Effector memory CD8-positive, alpha-beta T cell (primary cell): ENCODE data around the gene POC5.
A peak's percentile ranks its signal among the peaks of the same experiment; 100 is the strongest.
"Not testable (repeated sequence)": the region's sequence is repeated elsewhere in the genome, so short reads cannot be mapped to it uniquely, and the experiment has no call there.

Experiments
- ATAC-seq: fragments of 150-1000 bp; cut with Tn5 transposase; replicated peaks from 2 replicates; pipeline ENCODE4 v1.10.0; 2021; ENCODE audit warnings: mild to moderate bottlenecking, moderate library complexity
- DNase-seq, 3 experiments: peaks; one replicate each; pipeline ENCODE4 v3.0.0; 2021
- H3K27ac Mint-ChIP-seq, 2 donors: one replicate each; pipeline ENCODE4 v1.8.0; 2022; ENCODE audit warnings: mild to moderate bottlenecking in 2 of 2, mixed read lengths in 2 of 2, moderate library complexity in 2 of 2
- H3K27me3 Mint-ChIP-seq, 2 donors: one replicate each; pipeline ENCODE4 v1.8.0; 2022; ENCODE audit warnings: mixed read lengths in 2 of 2
- H3K36me3 Mint-ChIP-seq: one replicate; pipeline ENCODE4 v1.8.0; 2022; ENCODE audit warnings: mild to moderate bottlenecking, moderate library complexity, mixed read lengths; ENCODE audit not compliant: insufficient read depth
- H3K4me1 Mint-ChIP-seq, 2 donors: one replicate each; pipeline ENCODE4 v1.8.0; 2022; ENCODE audit warnings: low read depth in 2 of 2, mixed read lengths in 2 of 2
- H3K4me3 Mint-ChIP-seq, 2 donors: one replicate each; pipeline ENCODE4 v1.8.0; 2022; ENCODE audit warnings: mild to moderate bottlenecking in 2 of 2, mixed read lengths in 2 of 2, moderate library complexity in 2 of 2
- H3K9me3 Mint-ChIP-seq, 2 donors: one replicate each; pipeline ENCODE4 v1.8.0; 2022; ENCODE audit warnings: mixed read lengths in 2 of 2

POC5 gene

DNA sequence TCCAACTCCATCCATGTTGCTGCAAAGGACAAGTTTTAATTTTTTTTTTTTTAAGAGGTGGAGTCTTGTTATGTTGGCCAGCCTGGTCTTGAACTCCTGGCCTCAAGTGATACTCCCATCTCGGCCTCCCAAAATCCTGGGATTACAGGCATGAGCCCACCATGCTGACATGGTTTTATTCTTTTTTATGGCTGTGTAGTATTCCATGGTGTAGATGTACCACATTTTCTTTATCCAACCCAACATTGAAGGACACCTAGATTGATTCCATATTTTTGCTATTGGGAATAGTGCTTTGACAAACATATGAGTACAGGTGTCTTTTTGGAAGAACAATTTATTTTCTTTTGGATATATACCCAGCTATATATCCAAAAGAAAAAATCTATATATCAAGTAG is 6.1 kb upstream of the POC5 start:
- Mint-ChIP-seq H3K4me1 (no peaks in the 10 kb centered on the region), H3K27me3 (peaks cover 11 to 15% of the 10 kb centered on the region in 2 donors)

DNA sequence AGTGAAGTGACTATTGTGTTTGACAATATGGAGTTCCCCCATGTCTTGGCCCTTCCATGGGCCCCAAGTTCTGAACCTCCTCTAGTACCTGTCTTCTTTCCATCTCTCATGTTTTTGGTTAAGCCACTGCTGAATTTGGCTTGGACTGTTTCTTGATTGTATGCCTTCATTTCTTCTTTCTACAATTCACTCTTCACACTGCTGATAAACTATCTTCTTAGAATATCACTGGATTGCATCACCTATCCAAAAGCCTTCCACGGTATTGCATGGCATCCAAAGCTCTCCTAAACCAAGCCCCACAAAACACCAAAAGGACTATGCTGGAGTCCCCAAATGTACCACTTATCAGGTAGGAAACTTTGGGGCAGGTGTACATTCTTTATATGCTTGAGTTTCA is 4.3 kb upstream of the POC5 start:
- Mint-ChIP-seq H3K36me3 (peaks cover 8% of the 10 kb centered on the region), H3K4me1 (peaks cover 4 to 5% of the 10 kb centered on the region in 2 donors), H3K27ac (no peak overlapping the region), H3K9me3 (no peaks in the 10 kb centered on the region), H3K27me3 (peaks cover 0 to 12% of the 10 kb centered on the region in 2 donors), H3K4me3 (no peak overlapping the region)
- no peak for DNase-seq
- ATAC-seq: no peak

More for the DNA sequence above, 6.1 kb upstream of the POC5 start:
- Mint-ChIP-seq H3K9me3 (no peaks in the 10 kb centered on the region), H3K36me3 (no peaks in the 10 kb centered on the region), H3K4me3 (no peak overlapping the region), H3K27ac (no peak overlapping the region)
- DNase-seq (no peak), ATAC-seq (no peak)

DNA sequence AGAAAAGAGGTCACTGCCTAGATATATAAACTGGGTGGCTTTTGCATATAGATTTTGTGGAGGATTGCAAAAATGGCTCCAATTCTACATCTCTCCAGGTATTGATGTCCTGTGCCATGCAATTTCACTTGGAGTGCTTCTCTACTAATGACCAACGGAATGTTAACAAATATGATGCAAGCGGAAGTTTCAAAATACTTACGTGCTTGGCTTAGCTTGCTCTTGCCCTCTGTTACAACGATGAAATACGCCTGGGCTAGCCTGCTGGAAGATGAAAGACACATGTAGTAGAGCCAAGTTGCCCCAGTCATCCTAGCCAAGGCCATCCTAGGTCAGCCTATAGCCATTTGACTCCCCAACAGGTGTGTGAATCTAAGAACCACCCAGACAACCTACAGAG is 3.6 kb upstream of the POC5 start:
- DNase-seq: no peak
- Mint-ChIP-seq H3K4me3 (no peak overlapping the region), H3K27ac (no peak overlapping the region), H3K36me3 (peaks cover 8% of the 10 kb centered on the region), H3K4me1 (peaks cover 9 to 12% of the 10 kb centered on the region in 2 donors), H3K27me3 (peaks cover 0 to 5% of the 10 kb centered on the region in 2 donors), H3K9me3 (no peaks in the 10 kb centered on the region)
- no peak for ATAC-seq

DNA sequence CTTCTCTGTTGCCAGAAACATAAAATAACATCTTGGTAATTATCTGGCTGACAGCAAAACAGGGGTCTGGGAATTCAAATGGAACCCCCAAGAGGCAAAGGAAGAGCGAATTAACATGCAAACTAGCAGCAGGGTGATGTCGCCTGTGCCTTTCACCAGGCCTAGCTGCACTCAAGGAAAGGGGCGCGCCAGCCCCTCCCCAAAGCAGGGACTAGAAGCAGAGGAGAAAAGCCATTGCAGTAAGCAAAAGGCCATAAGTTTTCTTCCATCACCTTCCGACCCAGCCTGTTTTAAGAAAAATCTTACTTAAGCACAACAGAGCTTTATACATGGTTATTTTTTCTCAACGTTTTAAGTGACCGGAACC is 539 bp downstream of the POC5 start:
- H3K27me3 Mint-ChIP-seq: no peaks in the 10 kb centered on the region
- no peak for DNase-seq
- no peaks in the 10 kb centered on the region for H3K9me3 Mint-ChIP-seq
- H3K4me3 Mint-ChIP-seq: peak overlapping the region; percentile 97 to 98
- peaks cover 27 to 36% of the 10 kb centered on the region in 2 donors for H3K4me1 Mint-ChIP-seq
- peak overlapping the region; percentile 95 to 97 for H3K27ac Mint-ChIP-seq
- H3K36me3 Mint-ChIP-seq: peaks cover 26% of the 10 kb centered on the region
- ATAC-seq: peak; percentile 3

DNA sequence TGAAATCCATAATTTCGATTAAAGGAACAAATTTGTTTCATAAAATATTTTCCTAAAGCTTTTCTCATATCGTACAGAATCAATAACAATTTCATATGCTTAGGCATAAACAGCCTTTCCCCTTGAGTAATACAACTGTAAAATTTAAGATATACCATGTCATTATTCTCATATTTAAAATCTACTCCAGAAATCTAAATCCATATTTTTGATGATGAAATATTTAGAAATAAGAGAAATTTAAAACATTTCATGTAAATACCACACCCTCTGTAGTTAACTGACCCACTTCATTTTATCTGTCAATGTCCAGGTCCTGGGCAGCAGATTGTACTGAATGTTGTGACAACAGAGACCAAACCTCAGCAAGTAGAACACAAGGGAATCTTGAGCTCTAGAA is 5.1 kb downstream of the POC5 start:
- Mint-ChIP-seq H3K36me3 (peaks cover 25% of the 10 kb centered on the region), H3K4me3 (no peak overlapping the region), H3K27ac (peak overlapping the region in 1 of 2 donors; percentile 44), H3K27me3 (no peaks in the 10 kb centered on the region), H3K4me1 (peaks cover 32 to 42% of the 10 kb centered on the region in 2 donors), H3K9me3 (no peaks in the 10 kb centered on the region)
- DNase-seq (no peak), ATAC-seq (no peak)

DNA sequence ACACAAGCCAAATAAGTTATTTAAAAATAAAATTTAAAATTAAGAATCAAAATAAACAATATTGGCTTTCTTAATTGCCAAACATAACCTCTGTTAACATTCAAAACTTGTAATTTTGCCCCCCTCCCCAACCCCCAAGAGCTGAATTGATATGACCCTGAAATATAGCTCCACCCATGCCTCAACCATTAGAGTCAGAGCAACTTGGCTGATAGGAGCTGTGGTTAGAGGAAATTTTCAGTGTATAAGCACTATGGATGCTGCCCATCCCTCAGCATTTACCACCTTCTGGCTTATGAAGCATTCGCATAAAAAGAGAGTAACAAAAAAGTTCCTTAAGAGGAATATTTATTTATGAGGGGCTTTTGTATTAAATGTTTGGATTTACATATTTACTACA is 6.1 kb downstream of the POC5 start:
- DNase-seq: no peak
- Mint-ChIP-seq H3K4me1 (peaks cover 26 to 36% of the 10 kb centered on the region in 2 donors), H3K27ac (no peak overlapping the region), H3K9me3 (no peaks in the 10 kb centered on the region), H3K4me3 (no peak overlapping the region), H3K27me3 (no peaks in the 10 kb centered on the region), H3K36me3 (peaks cover 22% of the 10 kb centered on the region)
- no peak for ATAC-seq

DNA sequence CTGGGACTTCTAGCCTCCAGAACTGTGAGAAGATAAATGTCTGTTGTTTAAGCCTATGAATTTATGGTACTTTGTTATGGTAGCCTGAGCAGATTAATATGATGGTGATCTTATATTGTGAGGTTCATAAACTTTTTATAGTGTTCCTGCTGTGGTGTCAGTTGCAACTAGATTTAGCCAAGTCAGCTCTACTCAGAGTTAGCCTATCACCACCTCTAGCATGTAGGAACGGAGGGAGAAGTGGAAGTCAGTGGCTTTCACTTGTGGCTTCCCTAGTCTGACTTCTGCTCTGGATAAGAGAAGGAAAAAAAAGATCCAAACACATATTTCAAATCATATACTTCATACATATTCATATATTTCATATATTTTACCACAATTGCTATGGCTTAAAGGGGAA is 6.6 kb downstream of the POC5 start:
- H3K27ac Mint-ChIP-seq: peak overlapping the region in 1 of 2 donors; percentile 41
- H3K4me1 Mint-ChIP-seq: peaks cover 22 to 33% of the 10 kb centered on the region in 2 donors
- ATAC-seq (no peak), DNase-seq (no peak)
- H3K4me3 Mint-ChIP-seq: no peak overlapping the region
- H3K36me3 Mint-ChIP-seq: peaks cover 22% of the 10 kb centered on the region
- H3K27me3 Mint-ChIP-seq: no peaks in the 10 kb centered on the region
- no peaks in the 10 kb centered on the region for H3K9me3 Mint-ChIP-seq

DNA sequence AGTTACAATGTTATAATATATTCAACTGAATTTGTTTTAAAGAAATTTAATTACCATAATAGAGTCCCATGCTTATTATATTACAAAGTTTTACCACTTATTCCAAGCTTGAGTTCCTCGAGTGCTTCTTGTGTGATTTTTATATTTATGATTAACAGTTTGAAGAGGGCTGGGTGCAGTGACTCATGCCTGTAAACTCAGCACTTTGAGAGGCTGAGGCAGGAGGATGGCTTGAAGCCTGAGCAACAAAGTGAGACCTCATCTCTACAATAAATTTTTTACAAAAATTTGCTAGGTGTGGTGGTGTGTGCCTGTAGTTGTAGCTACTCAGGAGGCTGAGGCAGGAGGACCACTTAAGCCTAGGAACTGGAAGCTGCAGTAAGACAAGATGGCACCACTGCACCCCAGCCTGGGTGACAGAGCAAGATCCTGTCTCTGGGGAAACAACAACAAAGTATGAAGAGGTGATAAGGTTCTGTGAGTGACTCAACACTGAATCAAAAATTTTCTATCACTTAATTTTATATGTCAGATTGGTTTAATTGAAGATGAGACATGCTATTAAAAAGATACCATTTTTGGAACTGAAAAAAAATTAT is 9.2 kb downstream of the POC5 start:
- ATAC-seq (no peak), DNase-seq (no peak)
- peaks cover 22% of the 10 kb centered on the region for H3K36me3 Mint-ChIP-seq
- H3K4me3 Mint-ChIP-seq: no peak overlapping the region
- no peaks in the 10 kb centered on the region for H3K27me3 Mint-ChIP-seq
- no peaks in the 10 kb centered on the region for H3K9me3 Mint-ChIP-seq
- H3K4me1 Mint-ChIP-seq: peaks cover 7 to 15% of the 10 kb centered on the region in 2 donors
- no peak overlapping the region for H3K27ac Mint-ChIP-seq

DNA sequence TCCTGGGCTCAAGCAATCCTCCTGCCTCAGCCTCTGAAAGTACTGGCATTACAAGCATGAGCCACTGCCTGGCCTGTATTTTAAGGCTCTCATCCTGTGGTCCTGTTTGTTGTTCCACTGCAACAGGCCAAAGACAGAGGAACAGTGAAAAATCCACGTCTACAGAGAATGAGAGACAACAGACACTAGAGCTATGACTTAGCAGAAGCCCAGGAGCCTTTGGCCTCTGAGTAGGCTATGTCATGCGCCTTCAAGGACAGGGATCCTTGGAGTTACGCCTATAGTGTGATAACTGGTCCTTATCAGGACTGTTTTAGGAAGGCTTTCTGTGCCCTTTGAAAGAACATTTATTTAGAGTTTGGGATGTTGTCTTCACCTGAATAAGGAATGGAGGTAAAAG is 10.5 kb downstream of the POC5 start:
- Mint-ChIP-seq H3K4me1 (peaks cover 7 to 21% of the 10 kb centered on the region in 2 donors), H3K4me3 (no peak overlapping the region), H3K36me3 (peaks cover 22% of the 10 kb centered on the region), H3K9me3 (no peaks in the 10 kb centered on the region), H3K27ac (no peak overlapping the region), H3K27me3 (no peaks in the 10 kb centered on the region)
- ATAC-seq: no peak
- DNase-seq: no peak

DNA sequence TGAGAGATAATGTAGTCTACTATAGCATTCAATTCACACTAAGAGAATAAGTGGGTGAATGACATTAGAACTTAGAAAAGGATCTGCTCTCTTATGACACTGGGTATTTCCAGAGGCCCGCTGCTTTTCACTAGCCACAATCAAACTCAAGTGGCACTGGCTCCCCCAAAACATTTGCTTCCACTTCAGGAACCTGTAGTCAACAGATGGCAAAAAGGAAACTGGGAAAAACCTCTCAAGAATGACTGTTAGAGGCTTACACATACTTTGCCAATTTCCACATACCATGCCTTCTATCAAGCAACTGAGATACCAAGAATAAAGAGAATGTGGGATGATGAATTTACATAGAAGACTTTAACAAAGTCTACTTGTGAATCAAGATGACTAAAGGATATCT is 11.2 kb downstream of the POC5 start:
- no peak for ATAC-seq
- H3K36me3 Mint-ChIP-seq: peaks cover 21% of the 10 kb centered on the region

DNA sequence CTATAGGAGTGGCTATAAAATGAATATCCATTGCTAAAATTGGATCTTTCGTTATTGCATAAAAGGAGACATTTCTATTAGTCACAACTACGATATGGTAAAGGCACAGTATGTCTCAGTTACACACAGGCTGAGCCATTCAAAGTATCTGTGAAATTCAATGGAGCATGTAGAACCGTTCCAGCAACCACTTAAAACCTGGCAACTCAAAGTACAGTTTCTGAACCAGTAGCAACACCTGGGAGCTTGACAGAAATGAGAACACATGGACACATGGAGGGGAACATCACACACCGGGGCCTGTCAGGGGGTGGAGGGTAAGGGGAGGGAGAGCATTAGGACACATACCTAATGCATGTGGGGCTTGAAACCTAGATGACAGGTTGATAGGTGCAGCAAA is 15.4 kb downstream of the POC5 start:
- DNase-seq (no peak), ATAC-seq (no peak)
- Mint-ChIP-seq H3K27ac (no peak overlapping the region), H3K4me1 (peaks cover 5 to 18% of the 10 kb centered on the region in 2 donors), H3K9me3 (peaks cover 0 to 7% of the 10 kb centered on the region in 2 donors), H3K4me3 (no peak overlapping the region), H3K27me3 (no peaks in the 10 kb centered on the region), H3K36me3 (peaks cover 18% of the 10 kb centered on the region)

More for the DNA sequence above, 11.2 kb downstream of the POC5 start:
- Mint-ChIP-seq H3K4me3 (no peak overlapping the region), H3K9me3 (no peaks in the 10 kb centered on the region), H3K27ac (no peak overlapping the region), H3K4me1 (peaks cover 7 to 21% of the 10 kb centered on the region in 2 donors), H3K27me3 (no peaks in the 10 kb centered on the region)
- DNase-seq: no peak

DNA sequence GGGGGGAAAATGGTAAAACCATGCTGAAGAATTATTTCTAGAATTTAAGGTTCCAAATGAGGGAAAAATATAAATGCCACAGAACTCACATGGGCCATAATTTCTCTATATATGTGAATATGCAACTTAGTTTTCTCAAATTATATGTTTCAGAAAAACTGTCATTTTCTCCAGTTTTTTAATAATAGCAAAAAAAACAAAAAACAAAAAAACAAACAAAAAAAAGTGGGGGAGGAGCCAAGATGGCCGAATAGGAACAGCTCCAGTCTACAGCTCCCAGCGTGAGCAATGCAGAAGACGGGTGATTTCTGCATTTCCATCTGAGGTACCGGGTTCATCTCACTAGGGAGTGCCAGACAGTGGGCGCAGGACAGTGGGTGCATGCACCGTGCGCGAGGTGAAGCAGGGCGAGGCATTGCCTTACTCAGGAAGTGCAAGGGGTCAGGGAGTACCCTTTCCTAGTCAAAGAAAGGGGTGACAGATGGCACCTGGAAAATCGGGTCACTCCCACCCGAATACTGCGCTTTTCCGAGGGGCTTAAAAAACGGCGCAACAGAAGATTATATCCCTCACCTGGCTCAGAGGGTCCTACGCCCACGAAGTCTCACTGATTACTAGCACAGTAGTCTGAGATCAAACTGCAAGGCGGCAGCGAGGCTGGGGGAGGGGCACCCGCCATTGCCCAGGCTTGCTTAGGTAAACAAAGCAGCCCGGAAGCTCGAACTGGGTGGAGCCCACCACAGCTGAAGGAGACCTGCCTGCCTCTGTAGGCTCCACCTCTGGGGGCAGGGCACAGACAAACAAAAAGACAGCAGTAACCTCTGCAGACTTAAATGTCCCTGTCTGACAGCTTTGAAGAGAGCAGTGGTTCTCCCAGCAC is 21.5 kb downstream of the POC5 start:
- not testable (repeated sequence) for ATAC-seq, H3K9me3 Mint-ChIP-seq, H3K4me1 Mint-ChIP-seq, DNase-seq, H3K27me3 Mint-ChIP-seq
- Mint-ChIP-seq H3K27ac (peak overlapping the region in 1 of 2 donors; percentile 29), H3K4me3 (peak overlapping the region in 1 of 2 donors; percentile 48), H3K36me3 (peaks cover 26% of the 10 kb centered on the region)

DNA sequence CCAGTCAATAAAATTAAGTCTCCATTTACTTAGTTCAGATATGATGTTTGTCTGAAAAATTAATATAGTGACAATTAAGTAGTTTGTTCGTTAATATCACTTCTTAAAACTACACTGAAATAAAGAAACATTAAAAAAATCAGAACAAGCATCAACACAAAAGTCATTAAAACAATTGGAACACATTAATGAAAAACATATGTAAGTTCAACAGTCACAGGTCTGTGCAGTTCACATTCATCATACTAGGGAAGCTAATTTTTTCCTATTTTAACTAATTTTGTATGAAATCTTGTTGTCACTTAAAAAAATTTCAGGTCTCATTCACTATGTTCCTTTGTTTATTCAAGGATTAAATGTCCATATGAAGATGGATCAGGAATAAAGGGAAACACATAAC is 22.5 kb downstream of the POC5 start:
- Mint-ChIP-seq H3K4me1 (peaks cover 9 to 10% of the 10 kb centered on the region in 2 donors), H3K9me3 (peaks cover 0 to 7% of the 10 kb centered on the region in 2 donors), H3K27me3 (no peaks in the 10 kb centered on the region), H3K4me3 (no peak overlapping the region), H3K27ac (peak overlapping the region in 1 of 2 donors; percentile 29), H3K36me3 (peaks cover 35% of the 10 kb centered on the region)
- DNase-seq (no peak), ATAC-seq (no peak)

DNA sequence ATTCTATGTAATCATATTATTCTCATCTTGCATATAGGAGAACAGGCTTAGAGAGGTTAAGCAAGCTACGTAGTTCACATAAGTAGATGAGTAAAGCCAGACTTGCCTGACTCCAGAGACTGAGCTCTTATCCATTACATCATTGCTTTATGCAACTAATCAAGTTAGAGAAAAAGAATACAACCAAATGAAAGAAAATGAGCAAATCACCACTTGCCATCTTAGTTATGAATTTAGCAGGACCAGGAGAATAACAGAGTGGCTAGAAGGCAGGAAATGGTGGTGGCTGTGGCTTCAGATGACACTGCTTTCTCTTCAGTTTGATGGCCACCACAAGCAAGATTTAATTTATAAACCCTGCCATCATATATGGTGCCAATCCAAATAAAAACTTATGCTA is 26.6 kb downstream of the POC5 start:
- H3K4me3 Mint-ChIP-seq: no peak overlapping the region
- H3K27ac Mint-ChIP-seq: peak overlapping the region in 1 of 2 donors; percentile 17
- H3K27me3 Mint-ChIP-seq: no peaks in the 10 kb centered on the region
- DNase-seq: no peak
- ATAC-seq: peak; percentile 68
- H3K36me3 Mint-ChIP-seq: peaks cover 62% of the 10 kb centered on the region
- H3K4me1 Mint-ChIP-seq: peaks cover 4 to 5% of the 10 kb centered on the region in 2 donors
- H3K9me3 Mint-ChIP-seq: no peaks in the 10 kb centered on the region
